H1 (cell line): ENCODE data around the gene MCRS1. TPM values are rescaled to one million over a fixed set of nuclear protein-coding genes. Genes with fewer than 3 reads are reported as not detected.

Experiments
- CTCF ChIA-PET: fragments of 300-600 bp; sonication (Branson Sonifier 250); formaldehyde crosslinking; loops from one replicate; lab custom pipeline; 2021; ENCODE audit not compliant: partially characterized antibody; lab: Charles Lee
- POLR2A ChIA-PET: fragments of 300-600 bp; sonication (Branson Sonifier 250); formaldehyde crosslinking; loops from one replicate; lab custom pipeline; 2021; ENCODE audit warnings: inconsistent platforms; ENCODE audit not compliant: partially characterized antibody; lab: Charles Lee
- DNase-seq, 2 experiments: peaks; one replicate each; pipeline versions ENCODE4 v3.0.0 to v3.0.0-alpha.2; 2010 to 2022; ENCODE audit warnings: low spot score in 2 of 2, low read depth in 1 of 2, mixed read lengths in 1 of 2
- FAIRE-seq: peaks from 2 replicates; lab custom pipeline; 2011; peaks lifted over from hg19 to GRCh38; lab: Jason Lieb, UNC
- H2AFZ ChIP-seq: 2 replicates; pipeline ENCODE4 v1.8.1; 2012; ENCODE audit warnings: low read length, inconsistent platforms
- H2AK5ac ChIP-seq: 2 replicates; pipeline ENCODE4 v1.6.1; 2013; ENCODE audit warnings: low read depth, low read length
- H2BK120ac ChIP-seq: replicated peaks from 2 replicates; pipeline ENCODE3; 2013; ENCODE audit warnings: low read depth, low read length, inconsistent platforms
- H2BK12ac ChIP-seq: 2 replicates; pipeline ENCODE4 v1.6.1; 2013; ENCODE audit warnings: low read depth, low read length
- H2BK15ac ChIP-seq: 2 replicates; pipeline ENCODE4 v1.6.1; 2013; ENCODE audit warnings: low read length
- H2BK20ac ChIP-seq: 2 replicates; pipeline ENCODE4 v1.6.1; 2013; ENCODE audit warnings: low read length
- H2BK5ac ChIP-seq: 2 replicates; pipeline ENCODE4 v1.6.1; 2013; ENCODE audit warnings: low read depth, low read length
- H3K14ac ChIP-seq: 2 replicates; pipeline ENCODE4 v1.6.1; 2013; ENCODE audit warnings: inconsistent platforms; ENCODE audit not compliant: insufficient read length
- H3K18ac ChIP-seq: 2 replicates; pipeline ENCODE4 v1.6.1; 2013; ENCODE audit warnings: low read length; ENCODE audit errors: extremely low read depth
- H3K23ac ChIP-seq: 2 replicates; pipeline ENCODE4 v1.6.1; 2013; ENCODE audit warnings: inconsistent platforms; ENCODE audit not compliant: insufficient read length
- H3K23me2 ChIP-seq: 2 replicates; pipeline ENCODE4 v1.6.1; 2013; ENCODE audit warnings: low read depth, low read length
- H3K27ac ChIP-seq: 2 replicates; pipeline ENCODE4 v1.6.1; 2011; ENCODE audit warnings: low read depth, low read length, inconsistent platforms
- H3K27me3 ChIP-seq, 4 experiments: replicated peaks in 1 of 4; 1 replicate in 1 of 4; 2 replicates in 3 of 4; pipeline versions ENCODE4 v1.6.1 to v1.8.1; 2011 to 2013; ENCODE audit warnings: low read length in 3 of 4, mild to moderate bottlenecking in 3 of 4, inconsistent platforms in 2 of 4, mixed read lengths in 2 of 4, moderate library complexity in 1 of 4; ENCODE audit not compliant: control insufficient read depth in 3 of 4, insufficient read depth in 3 of 4; ENCODE audit errors: extremely low read depth in 1 of 4
- H3K36me3 ChIP-seq, 4 experiments: 2 replicates each; pipeline versions ENCODE4 v1.6.1 to v1.8.1; 2011 to 2013; ENCODE audit warnings: mild to moderate bottlenecking in 4 of 4, low read length in 3 of 4, moderate library complexity in 2 of 4, control low read depth in 1 of 4, inconsistent platforms in 1 of 4; ENCODE audit not compliant: insufficient read depth in 4 of 4, control insufficient read depth in 2 of 4
- H3K4ac ChIP-seq: replicated peaks from 2 replicates; pipeline ENCODE3; 2013; ENCODE audit warnings: low read length, low read depth, mixed read lengths, inconsistent platforms; ENCODE audit not compliant: insufficient read length
- H3K4me1 ChIP-seq, 4 experiments: replicated peaks in 1 of 4; 1 replicate in 1 of 4; 2 replicates in 3 of 4; pipeline versions ENCODE4 v1.6.1 to v1.8.1; 2011 to 2013; ENCODE audit warnings: low read length in 3 of 4, inconsistent platforms in 2 of 4, mixed read lengths in 1 of 4; ENCODE audit not compliant: insufficient read depth in 4 of 4, control insufficient read depth in 3 of 4
- H3K4me2 ChIP-seq, 2 experiments: 2 replicates each; pipeline versions ENCODE4 v1.6.1 to v1.8.1; 2011 to 2013; ENCODE audit warnings: low read depth in 2 of 2, low read length in 2 of 2, control low read depth in 1 of 2, inconsistent platforms in 1 of 2, mild to moderate bottlenecking in 1 of 2; ENCODE audit not compliant: insufficient read depth in 1 of 2
- H3K4me3 ChIP-seq, 4 experiments: fragments of 200-600, 300-600 bp in 1 of 4; sonication (generic), shearing (Covaris generic), sonication (Bioruptor Twin) in 1 of 4; 2 replicates each; pipeline versions ENCODE4 v1.5.1 to v1.8.1; 2011 to 2016; ENCODE audit warnings: low read length in 4 of 4, low read depth in 3 of 4, control low read depth in 2 of 4, inconsistent platforms in 2 of 4, mild to moderate bottlenecking in 2 of 4, mixed read lengths in 1 of 4, moderate library complexity in 1 of 4; ENCODE audit not compliant: insufficient read depth in 2 of 4; ENCODE audit errors: extremely low read depth in 1 of 4
- H3K56ac ChIP-seq: replicated peaks from 2 replicates; pipeline ENCODE3; 2013; ENCODE audit warnings: low read depth, mild to moderate bottlenecking, mixed read lengths, low read length, inconsistent platforms; ENCODE audit not compliant: insufficient read length
- H3K79me1 ChIP-seq: 2 replicates; pipeline ENCODE4 v1.6.1; 2013; ENCODE audit warnings: low read depth, low read length, control low read depth
- H3K79me2 ChIP-seq, 2 experiments: 2 replicates each; pipeline versions ENCODE4 v1.6.1 to v1.8.1; 2012 to 2013; ENCODE audit warnings: low read length in 2 of 2, mild to moderate bottlenecking in 2 of 2, inconsistent platforms in 1 of 2; ENCODE audit not compliant: insufficient read depth in 2 of 2, control insufficient read depth in 1 of 2
- H3K9ac ChIP-seq, 4 experiments: replicated peaks in 1 of 4; 1 replicate in 1 of 4; 2 replicates in 3 of 4; pipeline versions ENCODE4 v1.6.1 to v1.8.1; 2011 to 2013; ENCODE audit warnings: low read depth in 3 of 4, low read length in 3 of 4, control low read depth in 2 of 4, mild to moderate bottlenecking in 2 of 4, moderate library complexity in 2 of 4, inconsistent platforms in 1 of 4; ENCODE audit errors: extremely low read depth in 1 of 4
- H3K9me3 ChIP-seq, 2 experiments: 2 replicates each; pipeline versions ENCODE4 v1.6.1 to v1.8.1; 2012 to 2013; ENCODE audit warnings: mild to moderate bottlenecking in 2 of 2, moderate library complexity in 2 of 2, control low read depth in 1 of 2, inconsistent platforms in 1 of 2, low read depth in 1 of 2, low read length in 1 of 2, mixed read lengths in 1 of 2; ENCODE audit not compliant: insufficient read depth in 2 of 2
- H4K20me1 ChIP-seq, 2 experiments: replicated peaks in 1 of 2; 2 replicates each; pipeline versions ENCODE3 to v1.8.1; 2011 to 2013; ENCODE audit warnings: inconsistent platforms in 2 of 2, low read length in 2 of 2, mild to moderate bottlenecking in 1 of 2; ENCODE audit not compliant: insufficient read depth in 2 of 2, control insufficient read depth in 1 of 2
- H4K5ac ChIP-seq: 2 replicates; pipeline ENCODE4 v1.6.1; 2013; ENCODE audit warnings: low read length, low read depth, mixed read lengths, inconsistent platforms; ENCODE audit not compliant: insufficient read length
- H4K8ac ChIP-seq: 2 replicates; pipeline ENCODE4 v1.8.0; 2013; ENCODE audit warnings: mild to moderate bottlenecking, moderate library complexity, low read length, inconsistent platforms; ENCODE audit not compliant: insufficient read depth; ENCODE audit errors: extremely low read depth
- H4K91ac ChIP-seq: replicated peaks from 2 replicates; pipeline ENCODE3; 2013; ENCODE audit warnings: low read length, mixed read lengths, inconsistent platforms; ENCODE audit not compliant: insufficient read length
- CHD1 ChIP-seq: IDR thresholded peaks from 2 replicates; pipeline ENCODE4 v1.6.1; 2012; ENCODE audit warnings: low read depth, low read length, improper control_type of control experiment
- MAFK ChIP-seq: IDR thresholded peaks from 2 replicates; pipeline ENCODE4 v1.6.1; 2012; ENCODE audit warnings: low read depth, mild to moderate bottlenecking, improper control_type of control experiment, low read length
- MAX ChIP-seq: IDR thresholded peaks from 2 replicates; pipeline ENCODE4 v1.6.1; 2012; ENCODE audit warnings: inconsistent platforms
- WGBS, 2 experiments: shearing (Covaris generic) in 1 of 2; methylation state at CpG; one replicate each; pipeline versions ENCODE4 v1.1.6 to v1.1.7; 2013 to 2015; ENCODE audit warnings: low lambda C conversion rate in 2 of 2, mixed read lengths in 2 of 2, inconsistent platforms in 1 of 2, low coverage in 1 of 2, missing lambda C conversion rate in 1 of 2; ENCODE audit not compliant: insufficient replicate concordance in 2 of 2, insufficient coverage in 1 of 2, insufficient read length in 1 of 2; ENCODE audit errors: extremely low coverage in 1 of 2, missing lambda C conversion rate in 1 of 2; 5-methylcytosine and 5-hydroxymethylcytosine counted together
- polyA plus RNA-seq, 7 experiments: library from polyadenylated mRNA; depleted of rRNA in 3 of 7; stranded (reverse) in 5 of 7; unstranded in 2 of 7; fragments of >200 nt in 5 of 7; fragments of 200-250 nt in 2 of 7; gene quantifications; 1 replicate in 5 of 7; 2 replicates in 1 of 7; 4 replicates in 1 of 7; pipeline versions ENCODE4 v1.2.1 to v1.2.3, GENCODE V29; 2011 to 2013; ENCODE audit warnings: missing spikeins in 2 of 7, mixed read lengths in 2 of 7
- total RNA-seq: library from RNA; stranded (reverse); fragmentation: NEBNext Ultra II Directional; extraction: Animal tissue kit (Norgen Biotek cat#: 25700); gene quantifications from 2 replicates; pipeline ENCODE4 v1.2.1, GENCODE V29; 2021

Gene MCRS1
- total and polyA plus RNA-seq, 2 of the 8 experiments (the other 6 are each of a cell fraction or from before 2014, with no cell fraction given) = 90.3 to 139 TPM

DNA sequence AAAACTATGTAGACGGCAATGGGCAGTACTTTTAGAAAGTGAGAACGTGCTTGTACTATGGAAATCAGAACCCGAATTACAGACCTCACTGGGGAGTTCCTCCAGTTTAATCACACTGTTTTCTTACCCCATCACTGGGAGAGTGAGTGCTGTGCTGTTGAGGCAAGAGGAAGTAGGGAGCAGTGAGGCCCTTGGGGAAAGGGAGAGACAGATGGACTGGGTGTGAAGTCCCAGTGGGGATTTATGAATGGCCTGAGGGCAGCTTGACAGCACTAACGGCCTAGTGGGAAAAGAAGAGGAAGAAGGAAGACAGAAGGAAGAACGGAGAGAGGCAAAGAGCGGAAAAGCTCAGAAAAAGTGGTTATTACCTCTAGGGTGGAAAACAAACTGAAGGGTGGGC is 5.7 kb downstream of the MCRS1 start:
- no peak overlapping the region for H2BK120ac ChIP-seq
- H3K79me1 ChIP-seq = peaks cover 13% of the 10 kb centered on the region
- H3K18ac ChIP-seq = no peak overlapping the region
- H3K9me3 ChIP-seq = no peaks in the 10 kb centered on the region
- H3K14ac ChIP-seq = no peak overlapping the region
- POLR2A ChIA-PET = interaction anchor here (0.6 to 9.1 kb wide), 6 partner anchors 9 to 51 kb away, joined by 3 to 72 read pairs (median 3); no protein-coding TSS in a partner anchor
- H3K56ac ChIP-seq = no peak overlapping the region
- CTCF ChIA-PET = interaction anchor here (0.6 to 14.0 kb wide), 5 partner anchors 9 to 203 kb away, joined by 3 to 140 read pairs (median 38); no protein-coding TSS in a partner anchor
- H3K4ac ChIP-seq = no peak overlapping the region
- H3K36me3 ChIP-seq = peaks cover 26 to 65% (median 44%) of the 10 kb centered on the region in 4 experiments; a peak in 7 of 8 replicates
- H3K27ac ChIP-seq = no peak overlapping the region
- WGBS, 2 experiments = 91% methylated on average over 6 of the region's 6 CpGs; no CpG with 5 or more reads in 1 of the 2 experiments
- H3K9ac ChIP-seq = no peak overlapping the region
- no peak overlapping the region for H3K4me3 ChIP-seq
- TF ChIP-seq MAX (no peak), CHD1 (no peak), MAFK (no peak)
- H4K5ac ChIP-seq = no peak overlapping the region
- no peak overlapping the region for H2BK15ac ChIP-seq
- no peaks in the 10 kb centered on the region for H3K27me3 ChIP-seq
- no peaks in the 10 kb centered on the region; a peak in 3 of 7 replicates for H3K4me1 ChIP-seq
- H2BK5ac ChIP-seq = no peak overlapping the region
- peaks cover 0 to 15% of the 10 kb centered on the region in 2 experiments for H4K20me1 ChIP-seq
- H2BK12ac ChIP-seq = no peak overlapping the region
- no peak overlapping the region for H2AK5ac ChIP-seq
- no peak overlapping the region for H2AFZ ChIP-seq
- H3K4me2 ChIP-seq = no peak overlapping the region
- H3K23ac ChIP-seq = no peak overlapping the region
- H2BK20ac ChIP-seq = no peak overlapping the region
- peaks cover 0 to 13% of the 10 kb centered on the region in 2 experiments; a peak in 2 of 4 replicates for H3K79me2 ChIP-seq
- H4K91ac ChIP-seq = no peak overlapping the region
- FAIRE-seq (no peak), DNase-seq (no peak)
- no peak overlapping the region for H4K8ac ChIP-seq
- 0 out of 2 replicates have a peak, but pooled peaks cover 1% of the 10 kb centered on the region for H3K23me2 ChIP-seq
